22Rv1 (cell line): ENCODE measurements around the gene CRYBG2.
A peak's percentile ranks its signal among the peaks of the same experiment; 100 is the strongest.
"Not testable (repeated sequence)": the region's sequence is repeated elsewhere in the genome, so short reads cannot be mapped to it uniquely, and the experiment has no call there.

Experiments
- H3K27ac ChIP-seq: fragments of 450-650 bp; 2 replicates; pipeline ENCODE4 v1.5.1; 2017
- CTCF ChIP-seq: fragments of 450-650 bp; IDR thresholded peaks from 2 replicates; pipeline ENCODE4 v1.5.1; 2017; ENCODE audit warnings: mild to moderate bottlenecking
- ZFX ChIP-seq: fragments of 450-650 bp; IDR thresholded peaks from 2 replicates; pipeline ENCODE4 v1.6.1; 2017; ENCODE audit warnings: antibody characterized with exemption, borderline replicate concordance

Gene CRYBG2

GRCh38 chr1:26337206-26337535, 16.8 kb downstream of the CRYBG2 start:
- TF ChIP-seq CTCF (no peak), ZFX (no peak)
- peak overlapping the region; percentile 48; the same call in 1 of the 2 replicates for H3K27ac ChIP-seq

- no peak for TF ChIP-seq ZFX
- no peak for TF ChIP-seq CTCF
- peak overlapping the region; percentile 48 for H3K27ac ChIP-seq
These were observed 17.3 kb downstream of the CRYBG2 start for GRCh38 chr1:26336477-26337205.

- TF ChIP-seq CTCF (no peak), ZFX (no peak)
- H3K27ac ChIP-seq, result peak overlapping the region; percentile 48
These were observed 18.0 kb downstream of the CRYBG2 start for GRCh38 chr1:26335774-26336476.

GRCh38 chr1:26333312-26333711, 20.6 kb downstream of the CRYBG2 start:
- not testable (repeated sequence) for H3K27ac ChIP-seq

GRCh38 chr1:26330276-26330675, 23.7 kb downstream of the CRYBG2 start:
- H3K27ac ChIP-seq, result no peak overlapping the region
- TF ChIP-seq ZFX (no peak), CTCF (no peak)

- H3K27ac ChIP-seq, result not testable (repeated sequence)
These were observed 24.6 kb downstream of the CRYBG2 start for GRCh38 chr1:26329380-26329779.

GRCh38 chr1:26328597-26328996, 25.3 kb downstream of the CRYBG2 start:
- TF ChIP-seq ZFX, result no peak
- no peak for TF ChIP-seq CTCF
- H3K27ac ChIP-seq, result no peak overlapping the region

- TF ChIP-seq CTCF, result no peak
- TF ChIP-seq ZFX, result no peak
- H3K27ac ChIP-seq, result no peak overlapping the region
These were observed 26.0 kb downstream of the CRYBG2 start for GRCh38 chr1:26327956-26328362.
